Measurements from ENCODE around the gene NKIRAS2.

Gene NKIRAS2

GRCh38 chr17:42055027-42055426 lies 35.1 kb downstream of the NKIRAS2 start:
- DNase-seq (ENCODE audit: insufficient read length, low spot score), result no peak
- FAIRE-seq, result no peak
- no peak for TF ChIP-seq CTCF (IDR thresholded peaks at IDR 0.05; ENCODE audit: insufficient read depth, missing control alignments)

GRCh38 chr17:42055496-42055895 lies 35.6 kb downstream of the NKIRAS2 start:
- DNase-seq (ENCODE audit: insufficient read length, low spot score), result no peak
- FAIRE-seq, result no peak
- TF ChIP-seq CTCF (IDR thresholded peaks at IDR 0.05; ENCODE audit: insufficient read depth, missing control alignments), result no peak

GRCh38 chr17:42056635-42057034 lies 36.7 kb downstream of the NKIRAS2 start:
- no peak for DNase-seq (ENCODE audit: insufficient read length, low spot score)
- FAIRE-seq, result no peak
- TF ChIP-seq CTCF (IDR thresholded peaks at IDR 0.05; ENCODE audit: insufficient read depth, missing control alignments), result no peak

- no peak for DNase-seq (ENCODE audit: insufficient read length, low spot score)
- no peak for FAIRE-seq
- TF ChIP-seq CTCF (IDR thresholded peaks at IDR 0.05; ENCODE audit: insufficient read depth, missing control alignments), result no peak
Observed at GRCh38 chr17:42058063-42058462, 38.2 kb downstream of the NKIRAS2 start.

- no peak for TF ChIP-seq CTCF (IDR thresholded peaks at IDR 0.05; ENCODE audit: insufficient read depth, missing control alignments)
- FAIRE-seq (no peak), DNase-seq (ENCODE audit: insufficient read length, low spot score) (no peak)
Observed at GRCh38 chr17:42059815-42060214, 39.9 kb downstream of the NKIRAS2 start.

GRCh38 chr17:42060231-42060630 lies 40.3 kb downstream of the NKIRAS2 start:
- DNase-seq (ENCODE audit: insufficient read length, low spot score) (no peak), FAIRE-seq (no peak)
- TF ChIP-seq CTCF (IDR thresholded peaks at IDR 0.05; ENCODE audit: insufficient read depth, missing control alignments), result no peak

- TF ChIP-seq CTCF (IDR thresholded peaks at IDR 0.05; ENCODE audit: insufficient read depth, missing control alignments), result no peak
- DNase-seq (ENCODE audit: insufficient read length, low spot score) (no peak), FAIRE-seq (no peak)
Observed at GRCh38 chr17:42061646-42062487, 42.0 kb downstream of the NKIRAS2 start.
